ENCODE results near the gene PARD3B.

DNA sequence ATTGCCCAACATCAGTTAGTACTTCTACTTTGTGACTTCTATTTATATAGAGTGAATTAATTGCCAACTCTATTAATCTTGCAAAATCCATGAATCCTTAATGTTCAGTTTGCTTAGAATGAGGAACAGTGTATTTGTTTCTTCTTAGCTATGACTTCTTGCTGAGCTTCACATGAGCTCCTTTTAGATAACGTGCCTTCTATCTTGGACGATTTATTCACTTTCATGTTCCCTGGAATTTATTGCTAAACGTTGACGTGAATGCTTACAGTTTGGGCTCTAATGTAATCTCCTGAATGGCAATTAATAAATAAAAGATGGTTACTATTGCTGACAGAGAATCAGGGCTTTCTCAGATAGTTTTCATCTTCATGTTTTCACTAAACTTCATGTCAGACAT, 752.6 kb downstream of the PARD3B start:
- TF ChIP-seq CTCF (IDR thresholded peaks at IDR 0.05; ENCODE audit: borderline replicate concordance, extremely low read depth, low read length, poor library complexity, severe bottlenecking) (no peak), EZH2 (IDR thresholded peaks at IDR 0.05; ENCODE audit: borderline replicate concordance, low read depth, low read length, severe bottlenecking) (no peak)

All from DND-41 (cell line).